WTC11 (cell line): Measurements from ENCODE around the gene MAPK8IP2. TPM values are rescaled to one million over a fixed set of nuclear protein-coding genes. Genes with fewer than 3 reads are reported as not detected.
A peak's percentile ranks its signal among the peaks of the same experiment; 100 is the strongest.

Experiments used
- ATAC-seq: fragments of 200-7000 bp; cut with Tn5 transposase; 2 replicates; pipeline ENCODE4 v1.10.0; 2021; ENCODE audit warnings: mild to moderate bottlenecking, moderate library complexity
- CTCF ChIA-PET: fragments of 300-600 bp; sonication (Branson Sonifier 250); formaldehyde crosslinking; loops from one replicate; lab custom pipeline; 2021; ENCODE audit warnings: antibody characterized with exemption; lab: Charles Lee
- POLR2A ChIA-PET: fragments of 350-600 bp; sonication (Branson Sonifier 250); formaldehyde crosslinking; loops from one replicate; lab custom pipeline; 2021; ENCODE audit warnings: antibody characterized with exemption; lab: Charles Lee
- DNase-seq: peaks from one replicate; pipeline ENCODE4 v3.0.0; 2021; ENCODE audit warnings: low spot score
- H3K27ac Mint-ChIP-seq: 2 replicates; pipeline ENCODE4 v1.8.0; 2021; ENCODE audit warnings: mixed read lengths
- H3K27me3 Mint-ChIP-seq: 2 replicates; pipeline ENCODE4 v1.8.0; 2021; ENCODE audit warnings: low read depth, mild to moderate bottlenecking, moderate library complexity, mixed read lengths
- H3K36me3 Mint-ChIP-seq: 2 replicates; pipeline ENCODE4 v1.8.0; 2021; ENCODE audit warnings: mixed read lengths
- H3K4me1 Mint-ChIP-seq: 2 replicates; pipeline ENCODE4 v1.8.0; 2022; ENCODE audit warnings: mixed read lengths
- H3K4me3 Mint-ChIP-seq: 2 replicates; pipeline ENCODE4 v1.8.0; 2021; ENCODE audit warnings: mild to moderate bottlenecking, moderate library complexity, mixed read lengths
- H3K9me3 Mint-ChIP-seq: 2 replicates; pipeline ENCODE4 v1.8.0; 2021; ENCODE audit warnings: mixed read lengths
- AFF4 ChIP-seq: sonication (generic); formaldehyde crosslinking; IDR thresholded peaks from 2 replicates; pipeline ENCODE4 v1.8.1; 2023; ENCODE audit warnings: mild to moderate bottlenecking, missing genetic modification reagents, borderline replicate concordance
- ATF2 ChIP-seq: sonication (generic); formaldehyde crosslinking; IDR thresholded peaks from 2 replicates; pipeline ENCODE4 v1.8.1; 2022; ENCODE audit warnings: low read depth, missing genetic modification reagents, borderline replicate concordance
- EMX1 ChIP-seq: fragments of 250-450 bp; sonication (Bioruptor Pico); IDR thresholded peaks from 2 replicates; pipeline ENCODE4 v1.8.0; 2021; ENCODE audit warnings: mild to moderate bottlenecking
- GRHL2 ChIP-seq: fragments of 250-450 bp; sonication (Bioruptor Pico); IDR thresholded peaks from 2 replicates; pipeline ENCODE4 v1.8.0; 2022; ENCODE audit warnings: mild to moderate bottlenecking, moderate library complexity; ENCODE audit not compliant: insufficient replicate concordance, severe bottlenecking
- GTF2I ChIP-seq: fragments of 250-450 bp; sonication (Bioruptor Pico); conservative IDR thresholded peaks from 2 replicates; pipeline ENCODE4 v1.4.0; 2021; ENCODE audit warnings: mild to moderate bottlenecking
- JAZF1 ChIP-seq: fragments of 250-450 bp; sonication (Bioruptor Pico); IDR thresholded peaks from 2 replicates; pipeline ENCODE4 v1.9.0; 2021; ENCODE audit warnings: moderate library complexity, mild to moderate bottlenecking, inconsistent platforms
- MYBL2 ChIP-seq: sonication (generic); formaldehyde crosslinking; IDR thresholded peaks from 2 replicates; pipeline ENCODE4 v1.8.1; 2023; ENCODE audit warnings: mild to moderate bottlenecking, moderate library complexity, missing genetic modification reagents
- RELA ChIP-seq: sonication (generic); formaldehyde crosslinking; IDR thresholded peaks from 2 replicates; pipeline ENCODE4 v1.8.1; 2022; ENCODE audit warnings: missing genetic modification reagents, mild to moderate bottlenecking, borderline replicate concordance
- TCF7 ChIP-seq: sonication (generic); formaldehyde crosslinking; IDR thresholded peaks from 2 replicates; pipeline ENCODE4 v1.8.0; 2022; ENCODE audit warnings: mild to moderate bottlenecking, low read depth, missing genetic modification reagents, moderate library complexity
- ZNF121 ChIP-seq: sonication (generic); formaldehyde crosslinking; IDR thresholded peaks from 2 replicates; pipeline ENCODE4 v1.8.0; 2023; ENCODE audit warnings: missing genetic modification reagents
- ZNF138 ChIP-seq: sonication (generic); formaldehyde crosslinking; conservative IDR thresholded peaks from 2 replicates; pipeline ENCODE4 v1.8.1; 2022; ENCODE audit warnings: mild to moderate bottlenecking, moderate library complexity, missing genetic modification reagents
- total RNA-seq: library from RNA; stranded (reverse); gene quantifications from 3 replicates; pipeline ENCODE4 v1.2.3, GENCODE V29; 2021
- TF ChIP-seq, protein P1 (sequence below): fragments of 250-450 bp; sonication (Bioruptor Pico); IDR thresholded peaks from 2 replicates; pipeline ENCODE4 v1.8.0; 2021; ENCODE audit warnings: mild to moderate bottlenecking
- TF ChIP-seq, protein P2 (sequence below): sonication (generic); formaldehyde crosslinking; IDR thresholded peaks from 2 replicates; pipeline ENCODE4 v1.8.1; 2023; ENCODE audit warnings: mild to moderate bottlenecking, missing genetic modification reagents, moderate library complexity
- TF ChIP-seq, protein P3 (sequence below): sonication (generic); formaldehyde crosslinking; conservative IDR thresholded peaks from 2 replicates; pipeline ENCODE4 v1.8.1; 2023; ENCODE audit warnings: mild to moderate bottlenecking, low read depth, missing genetic modification reagents, moderate library complexity
- TF ChIP-seq, protein P4 (sequence below): fragments of 250-450 bp; sonication (Bioruptor Pico); conservative IDR thresholded peaks from 2 replicates; pipeline ENCODE4 v1.9.0; 2021; ENCODE audit warnings: mild to moderate bottlenecking
- TF ChIP-seq, protein P5 (sequence below): sonication (generic); formaldehyde crosslinking; IDR thresholded peaks from 2 replicates; pipeline ENCODE4 v1.8.0; 2022; ENCODE audit warnings: mild to moderate bottlenecking, missing genetic modification reagents

The MAPK8IP2 gene
- total RNA-seq, 1 experiment from 2014 or later: 4.9 TPM

DNA sequence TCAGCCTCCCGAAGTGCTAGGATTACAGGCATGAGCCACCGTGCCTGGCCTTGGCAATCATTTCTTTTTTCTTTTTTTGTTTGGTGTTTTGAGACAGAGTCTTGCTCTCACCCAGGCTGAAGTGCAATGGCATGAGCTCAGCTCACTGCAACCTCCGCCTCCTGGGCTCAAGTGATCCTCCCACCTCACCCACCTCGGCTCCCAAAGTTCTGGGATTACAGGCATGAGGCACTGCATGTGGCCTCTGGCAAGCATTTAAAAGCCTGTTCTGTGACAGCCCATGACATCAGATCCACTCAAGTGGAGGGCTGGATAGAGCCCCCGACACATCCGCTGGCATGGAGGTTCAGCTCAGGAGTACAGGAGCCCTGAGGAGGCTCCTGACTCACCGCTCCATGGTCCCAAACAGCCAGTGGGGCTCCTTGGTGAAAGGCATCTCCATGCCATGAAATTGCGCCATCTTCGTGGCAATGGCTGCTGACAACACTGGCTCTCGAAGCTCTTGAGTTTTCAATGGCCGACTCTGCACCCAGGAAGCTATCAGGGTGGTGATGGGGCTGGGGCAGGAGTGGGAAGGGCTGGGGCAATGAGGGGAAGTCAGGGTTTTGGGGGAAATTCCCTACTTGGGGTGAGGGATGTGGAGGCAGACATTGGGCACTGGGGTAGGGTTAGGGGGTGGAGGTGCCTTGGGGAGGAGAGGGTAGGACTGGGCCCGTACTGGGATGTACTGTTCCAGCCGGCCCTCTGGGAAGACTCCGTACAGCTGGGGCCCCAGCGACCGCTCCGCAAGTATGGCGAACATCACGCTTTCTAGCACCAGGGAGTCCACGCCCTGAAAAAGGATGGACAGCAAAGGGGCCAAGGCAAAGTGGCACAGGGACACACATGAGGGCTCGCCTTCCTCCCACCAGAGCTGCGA lies 19.3 kb upstream of the MAPK8IP2 start (continued):
- TF ChIP-seq, protein P1, sequence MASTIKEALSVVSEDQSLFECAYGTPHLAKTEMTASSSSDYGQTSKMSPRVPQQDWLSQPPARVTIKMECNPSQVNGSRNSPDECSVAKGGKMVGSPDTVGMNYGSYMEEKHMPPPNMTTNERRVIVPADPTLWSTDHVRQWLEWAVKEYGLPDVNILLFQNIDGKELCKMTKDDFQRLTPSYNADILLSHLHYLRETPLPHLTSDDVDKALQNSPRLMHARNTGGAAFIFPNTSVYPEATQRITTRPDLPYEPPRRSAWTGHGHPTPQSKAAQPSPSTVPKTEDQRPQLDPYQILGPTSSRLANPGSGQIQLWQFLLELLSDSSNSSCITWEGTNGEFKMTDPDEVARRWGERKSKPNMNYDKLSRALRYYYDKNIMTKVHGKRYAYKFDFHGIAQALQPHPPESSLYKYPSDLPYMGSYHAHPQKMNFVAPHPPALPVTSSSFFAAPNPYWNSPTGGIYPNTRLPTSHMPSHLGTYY (CRISPR knock-in tag): no peak
- TF ChIP-seq ATF2 (CRISPR knock-in tag) (no peak), RELA (CRISPR knock-in tag) (no peak), AFF4 (CRISPR knock-in tag) (no peak)
- TF ChIP-seq, protein P2, sequence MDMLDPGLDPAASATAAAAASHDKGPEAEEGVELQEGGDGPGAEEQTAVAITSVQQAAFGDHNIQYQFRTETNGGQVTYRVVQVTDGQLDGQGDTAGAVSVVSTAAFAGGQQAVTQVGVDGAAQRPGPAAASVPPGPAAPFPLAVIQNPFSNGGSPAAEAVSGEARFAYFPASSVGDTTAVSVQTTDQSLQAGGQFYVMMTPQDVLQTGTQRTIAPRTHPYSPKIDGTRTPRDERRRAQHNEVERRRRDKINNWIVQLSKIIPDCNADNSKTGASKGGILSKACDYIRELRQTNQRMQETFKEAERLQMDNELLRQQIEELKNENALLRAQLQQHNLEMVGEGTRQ (CRISPR knock-in tag): no peak

DNA sequence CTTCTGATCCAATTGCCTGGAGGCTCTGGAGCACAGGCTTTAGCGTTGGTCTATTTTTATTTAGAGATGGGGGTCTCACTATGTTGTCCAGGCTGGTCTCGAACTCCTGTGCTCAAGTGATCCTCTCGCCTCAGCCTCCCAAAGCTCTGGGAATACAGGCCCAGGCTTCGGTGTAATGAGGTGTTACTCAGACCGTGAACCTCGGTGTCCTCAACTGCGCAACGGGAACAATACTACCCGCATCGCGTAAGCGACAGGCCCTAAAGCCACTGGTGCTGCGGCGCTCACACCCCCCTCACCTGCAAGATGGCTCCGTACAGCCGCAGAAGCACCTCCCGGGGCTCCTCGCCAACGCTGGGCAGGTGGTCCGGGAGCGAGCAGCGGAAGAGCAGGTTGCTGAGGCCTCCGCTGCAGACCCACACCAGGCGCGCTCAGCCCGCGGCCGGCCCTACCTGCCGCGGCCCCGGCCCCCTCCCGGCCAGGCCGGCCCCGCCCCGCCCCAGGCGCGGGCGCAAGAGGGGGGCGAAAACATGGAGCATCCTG lies 18.6 kb upstream of the MAPK8IP2 start:
- Mint-ChIP-seq H3K4me3 (peak overlapping the region; percentile 97), H3K27ac (peak overlapping the region; percentile 41; the same call in 1 of the 2 replicates), H3K4me1 (peaks cover 9% of the 10 kb centered on the region), H3K9me3 (no peaks in the 10 kb centered on the region), H3K36me3 (peaks cover 7% of the 10 kb centered on the region), H3K27me3 (peaks cover 14% of the 10 kb centered on the region)
- no peak for DNase-seq
- POLR2A ChIA-PET: interaction anchor here (1.0 to 1.4 kb wide), 2 partner anchors 20 to 74 kb away, joined by 4 to 6 read pairs; partner anchors contain the start of genes LMF2 and NCAPH2
- CTCF ChIA-PET: interaction anchor here (1.0 to 1.7 kb wide), 10 partner anchors 19 to 193 kb away, joined by 3 to 11 read pairs (median 5); partner anchors contain the start of genes SCO2 and SYCE3
- no peak for ATAC-seq
- no peak for TF ChIP-seq MYBL2
- TF ChIP-seq GTF2I (CRISPR knock-in tag): peak; percentile 68; the same call in 1 of the 2 replicates
- TF ChIP-seq ZNF138: no peak; the same call in 1 of the 2 replicates
- TF ChIP-seq, protein P3, sequence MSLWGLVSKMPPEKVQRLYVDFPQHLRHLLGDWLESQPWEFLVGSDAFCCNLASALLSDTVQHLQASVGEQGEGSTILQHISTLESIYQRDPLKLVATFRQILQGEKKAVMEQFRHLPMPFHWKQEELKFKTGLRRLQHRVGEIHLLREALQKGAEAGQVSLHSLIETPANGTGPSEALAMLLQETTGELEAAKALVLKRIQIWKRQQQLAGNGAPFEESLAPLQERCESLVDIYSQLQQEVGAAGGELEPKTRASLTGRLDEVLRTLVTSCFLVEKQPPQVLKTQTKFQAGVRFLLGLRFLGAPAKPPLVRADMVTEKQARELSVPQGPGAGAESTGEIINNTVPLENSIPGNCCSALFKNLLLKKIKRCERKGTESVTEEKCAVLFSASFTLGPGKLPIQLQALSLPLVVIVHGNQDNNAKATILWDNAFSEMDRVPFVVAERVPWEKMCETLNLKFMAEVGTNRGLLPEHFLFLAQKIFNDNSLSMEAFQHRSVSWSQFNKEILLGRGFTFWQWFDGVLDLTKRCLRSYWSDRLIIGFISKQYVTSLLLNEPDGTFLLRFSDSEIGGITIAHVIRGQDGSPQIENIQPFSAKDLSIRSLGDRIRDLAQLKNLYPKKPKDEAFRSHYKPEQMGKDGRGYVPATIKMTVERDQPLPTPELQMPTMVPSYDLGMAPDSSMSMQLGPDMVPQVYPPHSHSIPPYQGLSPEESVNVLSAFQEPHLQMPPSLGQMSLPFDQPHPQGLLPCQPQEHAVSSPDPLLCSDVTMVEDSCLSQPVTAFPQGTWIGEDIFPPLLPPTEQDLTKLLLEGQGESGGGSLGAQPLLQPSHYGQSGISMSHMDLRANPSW (CRISPR knock-in tag): no peak
- no peak for TF ChIP-seq JAZF1 (CRISPR knock-in tag)
- TF ChIP-seq, protein P4, sequence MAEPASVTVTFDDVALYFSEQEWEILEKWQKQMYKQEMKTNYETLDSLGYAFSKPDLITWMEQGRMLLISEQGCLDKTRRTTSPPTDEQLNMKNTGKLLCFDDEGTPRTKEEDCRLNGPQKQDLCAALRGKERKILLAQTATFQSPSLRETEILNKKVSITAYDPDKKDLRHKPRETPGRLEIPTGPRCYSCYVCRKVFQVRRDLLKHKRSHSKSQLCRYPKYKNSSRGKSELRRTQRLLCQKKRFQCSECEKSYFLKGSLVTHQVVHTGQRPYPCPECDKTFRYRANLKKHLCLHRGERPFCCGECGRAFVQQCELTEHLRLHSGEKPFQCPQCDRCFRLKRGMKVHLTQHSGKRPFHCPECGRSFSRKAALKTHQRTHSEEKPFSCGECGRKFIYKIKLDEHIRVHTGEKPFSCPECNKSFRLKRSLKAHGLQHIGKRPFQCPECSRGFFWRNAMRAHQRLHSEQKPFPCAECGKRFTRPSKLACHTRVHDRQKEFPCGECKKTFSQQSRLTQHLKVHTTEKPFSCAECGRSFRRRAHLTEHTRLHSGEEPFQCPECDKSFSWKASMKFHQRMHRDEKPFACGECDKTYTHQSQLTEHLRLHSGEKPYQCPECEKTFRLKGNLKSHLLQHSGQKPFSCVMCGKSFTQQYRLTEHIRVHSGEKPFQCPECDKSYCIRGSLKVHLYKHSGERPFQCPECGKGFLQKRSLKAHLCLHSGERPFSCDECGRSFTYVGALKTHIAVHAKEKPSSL: no peak
- no peak for TF ChIP-seq ATF2 (CRISPR knock-in tag)
- TF ChIP-seq TCF7: no peak
- TF ChIP-seq, protein P5, sequence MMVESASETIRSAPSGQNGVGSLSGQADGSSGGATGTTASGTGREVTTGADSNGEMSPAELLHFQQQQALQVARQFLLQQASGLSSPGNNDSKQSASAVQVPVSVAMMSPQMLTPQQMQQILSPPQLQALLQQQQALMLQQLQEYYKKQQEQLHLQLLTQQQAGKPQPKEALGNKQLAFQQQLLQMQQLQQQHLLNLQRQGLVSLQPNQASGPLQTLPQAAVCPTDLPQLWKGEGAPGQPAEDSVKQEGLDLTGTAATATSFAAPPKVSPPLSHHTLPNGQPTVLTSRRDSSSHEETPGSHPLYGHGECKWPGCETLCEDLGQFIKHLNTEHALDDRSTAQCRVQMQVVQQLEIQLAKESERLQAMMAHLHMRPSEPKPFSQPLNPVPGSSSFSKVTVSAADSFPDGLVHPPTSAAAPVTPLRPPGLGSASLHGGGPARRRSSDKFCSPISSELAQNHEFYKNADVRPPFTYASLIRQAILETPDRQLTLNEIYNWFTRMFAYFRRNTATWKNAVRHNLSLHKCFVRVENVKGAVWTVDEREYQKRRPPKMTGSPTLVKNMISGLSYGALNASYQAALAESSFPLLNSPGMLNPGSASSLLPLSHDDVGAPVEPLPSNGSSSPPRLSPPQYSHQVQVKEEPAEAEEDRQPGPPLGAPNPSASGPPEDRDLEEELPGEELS (CRISPR knock-in tag): no peak
- peak; percentile 96 for TF ChIP-seq ZNF121 (CRISPR knock-in tag)
- no peak for TF ChIP-seq EMX1 (CRISPR knock-in tag)
- TF ChIP-seq GRHL2 (CRISPR knock-in tag): no peak
